Left renal pelvis (tissue), 4 donors: Measurements from ENCODE around the gene LRIG1. TPM values are rescaled to one million over a fixed set of nuclear protein-coding genes. Genes with fewer than 3 reads are reported as not detected.

Experiments used
- DNase-seq, 4 donors: peaks; one replicate each; pipeline ENCODE4 v3.0.0-alpha.2; 2013; ENCODE audit warnings: low read depth in 4 of 4, low spot score in 3 of 4
- polyA plus RNA-seq, 4 donors: library from polyadenylated mRNA; unstranded; fragments of 120-200 nt; gene quantifications; one replicate each; pipeline ENCODE4 v1.2.1, GENCODE V29; 2013; ENCODE audit not compliant: insufficient read length in 4 of 4

The LRIG1 gene
- polyA plus RNA-seq, 4 donors, result 19.6 to 30.9 (median 26.2) TPM

DNA sequence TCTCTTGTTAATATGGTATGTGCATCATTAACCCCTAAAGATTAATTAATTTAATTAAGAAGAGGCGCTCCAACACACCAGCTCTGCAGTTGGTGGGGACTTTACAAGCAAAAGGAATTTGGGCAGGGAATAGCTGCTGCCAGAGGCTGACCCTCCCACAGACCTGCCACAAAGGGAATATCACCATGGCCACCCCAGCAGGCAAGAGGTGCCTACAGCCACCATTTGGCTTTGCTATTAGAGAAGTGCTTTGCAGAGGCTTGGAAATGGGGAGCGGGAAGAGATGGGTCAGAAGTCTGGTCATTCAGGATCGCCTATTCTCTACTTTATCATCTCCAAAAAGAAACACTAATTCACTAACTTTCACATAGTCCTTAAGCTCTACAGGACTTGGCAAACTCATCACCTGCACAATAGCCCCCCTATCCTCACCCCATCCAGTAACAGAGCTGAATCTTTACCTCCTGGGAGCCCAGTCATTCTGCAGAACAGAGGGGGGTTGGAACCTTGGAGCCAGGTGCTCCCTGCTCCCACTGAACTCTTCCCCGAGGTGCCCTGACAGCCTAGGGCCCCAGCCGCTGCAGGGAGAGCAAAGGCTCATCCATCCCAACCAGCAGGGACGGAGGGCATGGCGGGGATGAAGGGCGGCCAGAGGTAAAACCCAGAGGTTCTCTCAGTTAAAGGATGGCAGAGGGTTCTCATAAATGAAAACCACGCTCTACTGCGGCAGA lies 29.7 kb downstream of the LRIG1 start:
- DNase-seq, result no peak

DNA sequence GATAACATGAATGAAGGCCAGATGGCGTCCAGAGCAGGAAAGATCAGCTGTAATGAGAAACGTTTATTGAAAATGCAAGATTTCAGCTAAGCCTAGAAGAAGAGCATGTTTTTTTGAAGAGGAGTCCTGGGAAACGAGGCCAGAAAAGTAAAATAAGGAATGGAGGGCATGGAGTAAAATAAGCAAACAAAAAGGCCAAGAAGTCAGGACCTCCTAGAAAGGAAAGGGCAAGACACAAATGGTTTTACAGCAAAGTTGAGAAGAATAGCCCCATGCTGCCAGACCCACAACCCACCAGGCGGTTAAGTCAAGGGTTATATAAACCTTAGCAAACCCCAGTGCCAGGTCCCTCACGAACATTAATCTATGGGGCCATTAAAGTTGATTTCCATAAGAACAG lies 30.5 kb downstream of the LRIG1 start:
- no peak for DNase-seq

DNA sequence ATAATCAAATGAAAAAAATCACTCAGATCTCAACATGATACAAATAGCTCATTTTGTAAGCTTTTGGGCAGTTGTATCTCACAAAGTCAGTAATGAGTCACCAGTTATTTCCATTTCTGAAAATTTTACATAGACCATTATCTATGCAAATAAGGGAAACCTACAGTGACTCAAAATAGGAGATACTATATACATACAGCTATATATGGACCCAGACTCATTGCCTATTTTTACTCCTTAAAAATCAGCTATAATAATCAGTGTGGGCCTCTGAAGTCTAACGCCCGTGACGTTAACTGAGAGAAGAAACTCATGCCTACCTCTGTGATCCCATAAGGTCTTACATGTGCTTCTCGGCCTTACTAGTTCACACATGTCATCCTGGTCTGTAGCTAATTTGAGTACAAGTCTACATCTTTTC lies 31.6 kb downstream of the LRIG1 start:
- DNase-seq, result no peak

DNA sequence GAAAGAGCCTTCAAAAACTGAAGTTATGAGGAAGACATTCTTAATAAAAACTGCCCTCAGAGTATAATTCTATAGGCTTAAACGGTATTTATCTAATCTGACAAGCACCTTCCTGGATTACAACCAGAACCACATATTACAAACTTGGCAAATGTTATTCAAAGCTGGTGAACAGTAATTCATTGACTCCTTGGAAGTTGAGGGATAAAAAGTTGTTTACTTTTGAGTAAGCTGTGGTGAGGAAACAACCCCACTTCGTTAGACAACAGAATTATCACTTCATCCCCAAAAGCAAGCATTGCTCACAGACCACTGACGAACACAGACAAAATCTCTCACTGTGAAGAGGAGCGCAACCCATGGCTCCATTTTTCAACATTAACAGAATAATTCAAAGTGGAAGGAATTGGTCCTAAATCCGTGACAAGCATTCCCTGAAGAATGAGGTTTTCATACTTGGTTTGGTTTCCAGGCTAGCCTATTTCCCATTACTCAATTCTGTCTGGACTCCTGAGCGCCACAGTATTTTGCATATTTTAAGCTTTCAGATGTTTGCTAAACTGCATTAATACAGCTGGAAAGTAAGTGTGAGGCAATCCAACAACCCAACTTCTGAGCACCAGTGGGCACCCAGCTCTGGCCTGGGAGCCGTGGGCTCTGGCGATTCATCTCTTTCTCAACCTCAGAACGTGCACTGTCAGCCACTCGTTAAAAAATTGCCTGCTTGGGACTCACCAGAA lies 32.7 kb downstream of the LRIG1 start:
- DNase-seq, result no peak

DNA sequence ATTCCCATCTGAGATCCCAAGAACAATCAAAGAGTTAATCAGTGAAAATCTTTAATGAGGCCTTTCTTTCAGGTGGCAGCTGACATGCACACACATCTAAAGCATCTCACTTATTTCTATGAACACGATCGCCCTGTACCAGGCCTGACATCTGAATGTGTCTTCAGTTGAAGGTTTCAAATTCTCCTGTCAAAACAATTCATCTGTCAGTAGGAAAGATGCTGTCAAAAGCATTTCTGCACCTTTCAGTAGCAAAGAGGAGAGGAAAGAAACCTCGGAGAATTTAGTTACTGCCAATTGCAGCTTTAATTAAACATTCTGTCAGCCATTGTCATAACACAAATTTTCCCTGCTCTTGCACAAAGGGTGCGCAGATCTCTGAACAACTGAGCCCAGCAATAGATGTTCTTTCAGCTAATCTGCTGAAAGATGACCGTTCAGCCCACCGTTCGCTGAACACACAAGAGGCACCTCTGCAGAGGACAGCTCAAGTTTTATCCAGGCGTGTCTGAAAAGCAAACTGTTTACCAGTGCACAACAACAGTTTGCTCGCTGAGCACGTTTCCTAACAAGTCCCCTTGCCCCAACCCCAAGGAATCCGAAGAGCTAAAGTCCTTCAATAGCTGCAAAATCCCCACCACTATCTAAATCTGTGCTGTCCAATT lies 34.1 kb downstream of the LRIG1 start:
- no peak for DNase-seq

DNA sequence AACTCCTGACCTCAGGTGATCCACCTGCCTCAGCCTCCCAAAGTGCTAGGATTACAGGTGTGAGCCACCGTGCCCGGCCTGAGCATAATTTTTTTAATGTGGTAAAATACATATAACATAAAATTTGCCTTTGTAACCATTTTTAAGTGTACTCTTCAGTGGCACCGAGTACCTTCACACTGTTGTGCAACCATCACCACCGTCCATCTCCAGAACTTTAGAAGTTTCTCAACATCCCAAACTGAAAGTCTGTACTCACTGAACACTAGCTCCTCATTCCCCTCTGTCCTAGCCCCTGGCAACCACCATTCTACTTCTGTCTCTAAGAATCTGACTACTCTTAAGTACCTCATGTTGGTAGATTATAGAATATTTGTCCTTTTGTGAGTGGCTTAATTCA lies 35.2 kb downstream of the LRIG1 start:
- DNase-seq, result no peak

DNA sequence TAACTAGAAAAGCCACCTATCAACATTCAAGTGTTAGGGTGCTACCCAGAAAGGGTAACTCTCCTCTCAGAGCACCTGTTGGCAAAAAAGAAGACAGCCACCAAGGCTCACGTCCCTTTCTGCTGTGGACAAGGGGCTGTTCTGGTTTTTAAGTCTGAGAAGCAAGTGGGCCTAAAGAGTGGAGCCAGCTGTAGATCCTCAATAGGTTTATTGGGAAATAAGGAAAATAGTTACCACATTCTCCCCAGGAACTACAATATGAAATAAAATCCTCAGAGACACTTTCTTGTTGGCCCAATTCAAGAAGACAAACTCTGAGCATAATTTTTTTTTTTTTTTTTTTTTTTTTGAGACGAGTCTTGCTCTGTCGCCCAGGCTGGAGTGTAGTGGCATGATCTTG lies 35.8 kb downstream of the LRIG1 start:
- no peak for DNase-seq

DNA sequence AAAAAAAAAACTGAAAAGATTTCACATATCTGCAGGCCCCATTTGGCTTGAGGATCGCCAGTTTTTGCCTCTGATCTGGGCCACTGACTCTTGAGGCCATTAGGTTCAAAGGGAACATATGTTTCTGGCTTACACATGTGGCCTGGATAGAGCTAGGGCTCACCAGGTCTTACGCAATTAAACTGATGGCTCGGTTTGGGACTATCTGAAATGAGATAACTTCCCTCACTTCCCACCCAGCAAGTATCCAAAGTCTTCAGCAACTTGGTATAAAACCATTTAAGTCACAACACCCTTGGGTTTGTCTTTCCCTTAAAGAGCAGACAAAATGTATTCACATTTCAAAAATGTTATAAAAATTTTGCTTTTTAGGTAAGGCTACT lies 36.3 kb downstream of the LRIG1 start:
- no peak for DNase-seq

DNA sequence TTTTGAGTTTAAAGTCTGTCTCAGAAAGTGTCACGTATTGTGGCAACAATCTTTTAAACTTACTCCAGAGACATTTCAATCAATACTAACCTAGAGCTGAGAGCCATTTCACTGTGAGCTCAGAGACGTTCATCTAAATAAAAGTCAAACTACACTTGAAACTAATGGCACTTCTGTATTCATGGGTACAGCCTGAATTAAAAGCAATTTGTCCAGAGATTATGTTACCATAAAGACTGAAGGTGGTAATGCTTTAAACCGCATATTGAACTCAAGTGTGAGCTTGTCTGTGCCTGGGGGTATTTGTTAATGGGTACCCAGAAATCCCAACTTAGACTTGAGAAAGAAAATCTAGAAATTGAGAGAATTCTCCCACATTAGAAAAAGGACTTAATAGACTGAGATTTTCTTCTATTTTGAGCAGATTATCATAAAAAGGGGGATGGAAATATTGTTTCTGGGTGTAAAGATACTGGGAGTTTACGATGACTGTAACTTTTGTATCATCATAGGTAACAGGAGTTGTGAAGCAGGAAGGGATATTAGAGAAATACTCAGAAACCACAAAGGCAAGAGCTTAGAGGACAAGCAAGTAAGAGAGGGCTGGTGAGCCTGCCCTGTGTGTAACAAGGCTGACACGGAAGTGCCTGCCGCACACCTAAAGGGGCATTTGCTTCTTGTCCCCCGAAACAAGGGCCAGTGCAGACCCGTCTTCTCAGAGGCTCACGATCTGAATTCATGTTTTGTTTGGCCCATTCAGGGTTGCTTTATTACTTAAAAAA lies 36.9 kb downstream of the LRIG1 start:
- DNase-seq, result no peak

DNA sequence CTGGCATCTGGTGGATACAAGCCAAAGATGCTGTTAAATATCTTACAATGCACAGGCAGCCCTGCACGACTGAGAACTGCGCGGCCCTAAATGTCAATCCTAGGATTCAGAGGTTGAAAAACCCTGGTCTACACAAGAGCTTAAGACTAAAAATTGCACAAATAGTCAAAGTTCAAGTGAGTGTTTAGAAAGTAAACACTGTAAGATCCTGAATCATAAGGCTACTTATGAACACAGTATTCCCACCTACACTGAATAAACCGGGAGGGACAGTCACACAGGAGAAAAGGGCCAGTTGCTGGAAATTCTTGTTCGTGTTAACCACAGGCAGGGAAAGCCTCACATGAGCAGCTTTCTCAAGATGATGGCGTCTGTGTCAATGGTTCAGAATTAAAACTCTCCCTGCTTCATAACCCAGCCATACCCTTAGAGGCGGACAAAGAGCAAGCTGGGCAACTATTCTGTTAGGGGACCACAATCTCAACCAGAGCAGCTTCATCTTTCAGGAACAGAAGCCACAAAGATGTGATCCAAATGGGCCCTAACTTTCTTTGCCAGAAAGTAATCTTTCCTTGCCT lies 37.7 kb downstream of the LRIG1 start:
- no peak for DNase-seq

DNA sequence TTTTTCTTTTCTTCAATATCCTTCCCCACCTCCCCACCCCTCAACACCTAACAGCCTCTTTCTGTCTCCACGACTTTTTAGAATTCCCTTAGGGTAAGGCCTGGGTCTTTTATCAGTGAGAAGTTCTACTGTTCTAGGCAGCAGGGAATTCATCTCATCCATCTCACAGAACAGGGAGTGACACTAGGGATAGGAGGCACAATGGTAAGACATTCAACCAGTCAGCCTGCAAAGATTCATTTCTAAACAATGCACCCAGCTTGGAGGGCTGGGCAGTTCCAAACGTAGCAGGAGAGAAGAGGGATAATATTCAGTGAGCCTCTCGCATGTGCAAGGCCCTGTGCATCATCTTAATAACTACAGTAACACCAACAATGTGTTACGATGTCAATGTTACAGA lies 43.6 kb downstream of the LRIG1 start:
- no peak for DNase-seq

DNA sequence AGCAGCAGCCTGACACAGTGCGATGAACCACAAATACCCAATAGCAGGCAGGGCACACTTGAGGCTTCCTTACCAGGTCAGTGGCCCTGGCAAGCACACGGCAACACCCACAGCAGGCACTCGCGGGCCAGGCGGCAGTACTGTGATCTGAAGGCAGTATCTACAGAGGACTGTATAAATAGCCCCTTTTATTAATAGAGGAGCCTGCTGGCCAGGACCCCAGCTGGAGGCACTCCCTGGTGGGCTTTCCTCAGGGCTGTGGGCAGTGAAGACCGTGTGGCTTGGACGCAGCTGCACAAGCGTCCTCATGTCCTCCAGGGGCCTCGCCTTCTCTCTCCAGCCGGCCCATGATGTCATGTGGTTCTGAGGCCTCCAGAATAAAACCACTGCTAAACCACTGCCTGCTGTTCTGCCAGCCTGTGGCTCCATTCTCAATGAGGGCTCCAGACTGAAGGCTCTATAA lies 44.1 kb downstream of the LRIG1 start:
- DNase-seq, result no peak

DNA sequence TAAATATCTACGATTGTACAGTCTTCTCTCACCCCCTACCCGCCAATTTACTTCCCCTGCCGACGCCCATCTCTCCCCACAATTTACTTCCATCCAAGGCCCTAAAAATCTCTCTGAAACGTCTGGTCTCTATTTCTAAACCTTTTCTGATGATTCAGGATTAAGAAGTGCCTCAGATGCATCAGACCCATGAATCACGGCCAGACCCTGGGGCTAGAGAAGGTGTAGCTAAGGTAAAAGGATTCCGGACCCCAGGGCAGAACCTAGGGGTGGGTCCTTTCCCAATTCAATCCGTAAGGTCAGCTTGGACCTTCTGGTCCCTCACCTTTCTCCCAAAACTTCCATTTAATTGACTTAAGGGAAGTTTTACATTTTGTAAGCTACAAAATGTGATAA lies 46.4 kb downstream of the LRIG1 start:
- no peak for DNase-seq

DNA sequence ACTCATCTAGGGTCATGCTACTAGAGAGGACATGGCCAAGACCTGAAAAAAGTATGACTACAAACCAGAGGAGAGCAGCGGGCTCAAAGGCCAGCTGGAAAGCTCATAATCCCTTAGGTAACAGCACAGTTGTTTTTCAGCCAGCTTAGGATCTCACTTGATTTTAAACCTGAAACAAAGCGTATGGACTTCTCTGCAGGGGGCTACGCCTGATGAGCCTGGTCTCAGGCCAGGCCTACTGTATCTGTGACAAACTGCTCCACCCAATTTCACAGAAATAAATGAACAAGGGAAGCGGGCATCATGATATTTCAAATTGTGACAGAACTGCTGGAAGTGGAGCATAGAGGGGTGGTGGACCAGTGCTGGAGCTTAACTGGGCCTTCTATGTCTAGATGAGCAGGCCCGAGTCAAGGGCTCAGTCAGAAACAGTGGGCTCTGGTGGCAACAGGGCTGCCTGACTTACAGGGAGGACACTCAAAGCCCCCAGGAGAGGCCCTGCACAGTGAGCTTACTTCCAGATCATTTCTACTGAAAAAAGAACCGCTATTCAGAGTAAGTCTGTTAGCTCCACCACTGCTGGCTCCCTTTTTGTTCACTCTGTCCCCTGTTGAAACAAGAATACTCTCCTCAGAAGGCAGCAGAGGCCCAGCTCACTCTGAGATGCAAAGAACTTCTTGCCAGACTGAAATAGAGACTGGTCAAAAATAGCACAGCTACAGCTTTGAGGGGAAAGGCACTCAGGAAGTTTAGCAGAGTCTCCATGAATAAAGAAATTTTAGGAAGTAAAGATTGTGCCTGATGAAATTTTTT lies 47.0 kb downstream of the LRIG1 start:
- no peak for DNase-seq

DNA sequence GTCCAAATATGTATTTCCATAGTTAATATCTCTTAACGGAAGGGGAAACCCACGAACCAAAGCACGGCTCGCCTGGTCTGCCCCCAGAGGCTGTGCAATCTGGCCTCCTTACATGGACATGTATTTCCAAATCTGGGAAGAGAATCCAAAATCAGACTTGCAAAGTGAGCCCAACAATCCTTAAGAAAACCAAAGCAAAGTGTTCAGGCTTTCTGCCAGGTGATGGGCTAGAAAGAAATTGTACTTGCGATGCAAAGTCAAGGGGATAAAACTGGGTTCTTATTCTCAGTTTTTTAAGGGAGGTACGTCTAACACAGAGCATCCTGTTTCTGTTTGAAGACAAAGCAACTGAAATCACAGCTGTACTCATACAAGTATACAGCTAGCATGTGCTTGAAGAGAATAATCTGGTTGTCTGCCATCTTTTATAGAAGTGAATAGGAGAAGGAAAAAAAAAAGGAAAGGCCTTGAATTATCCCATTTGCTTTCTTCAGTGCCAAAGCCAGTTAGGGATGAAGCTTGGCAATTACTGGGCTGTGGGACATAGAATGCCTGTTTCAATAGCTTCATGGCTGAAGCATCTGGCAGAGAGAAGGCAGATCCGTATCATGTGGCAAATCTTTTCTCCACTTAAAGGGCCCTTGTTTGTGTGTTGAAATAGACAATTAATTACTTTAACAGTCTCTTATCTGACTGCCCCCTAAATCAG lies 48.4 kb downstream of the LRIG1 start:
- no peak for DNase-seq

DNA sequence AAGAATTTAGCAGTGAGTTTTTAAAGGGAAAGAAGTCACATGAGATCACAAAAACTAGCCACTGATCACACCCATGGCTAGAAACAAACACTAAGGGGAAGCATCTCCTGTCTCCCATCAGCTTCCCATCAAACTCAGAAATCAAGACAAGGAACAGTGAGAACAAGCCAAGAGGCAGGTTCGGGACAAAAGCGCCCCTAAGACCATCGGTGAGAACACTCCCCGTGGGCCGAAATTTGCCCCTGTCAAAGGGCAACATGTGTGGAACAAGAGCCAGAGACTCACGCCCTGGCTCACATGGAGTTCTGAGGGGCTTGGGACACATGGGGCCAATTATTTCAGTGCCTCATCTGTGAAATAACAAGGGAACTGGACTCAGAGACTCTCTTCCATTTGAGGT lies 49.1 kb downstream of the LRIG1 start:
- no peak for DNase-seq

DNA sequence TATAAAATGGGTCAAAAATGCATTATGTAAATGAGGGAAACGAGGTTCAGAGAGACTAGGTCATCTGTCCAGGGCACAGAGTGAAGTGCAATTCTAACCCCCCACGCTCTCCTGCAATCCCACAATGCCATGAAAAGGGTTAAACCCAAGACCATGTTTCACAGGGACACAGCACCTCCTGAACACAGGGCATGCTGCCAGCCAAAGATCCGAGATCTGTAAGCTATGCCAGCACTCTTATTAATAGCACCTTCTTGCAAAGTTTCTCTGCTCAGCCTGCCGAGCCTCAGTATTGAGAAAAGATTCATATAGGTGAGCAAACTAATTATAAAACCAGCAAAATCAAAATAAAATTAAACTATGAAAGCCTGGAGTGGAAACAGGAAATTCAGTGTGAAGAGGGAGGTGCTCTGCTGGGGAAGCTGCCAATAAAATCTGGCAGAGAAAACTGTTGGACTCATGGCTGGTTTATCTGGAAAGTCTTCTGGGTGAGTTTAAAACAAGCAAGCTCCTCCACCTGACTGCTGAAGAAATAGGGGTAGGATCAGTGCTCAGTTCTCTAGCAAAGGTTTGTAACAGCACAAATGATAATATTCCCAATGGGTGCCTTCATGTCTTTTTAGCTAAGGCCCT lies 50.3 kb downstream of the LRIG1 start:
- no peak for DNase-seq

DNA sequence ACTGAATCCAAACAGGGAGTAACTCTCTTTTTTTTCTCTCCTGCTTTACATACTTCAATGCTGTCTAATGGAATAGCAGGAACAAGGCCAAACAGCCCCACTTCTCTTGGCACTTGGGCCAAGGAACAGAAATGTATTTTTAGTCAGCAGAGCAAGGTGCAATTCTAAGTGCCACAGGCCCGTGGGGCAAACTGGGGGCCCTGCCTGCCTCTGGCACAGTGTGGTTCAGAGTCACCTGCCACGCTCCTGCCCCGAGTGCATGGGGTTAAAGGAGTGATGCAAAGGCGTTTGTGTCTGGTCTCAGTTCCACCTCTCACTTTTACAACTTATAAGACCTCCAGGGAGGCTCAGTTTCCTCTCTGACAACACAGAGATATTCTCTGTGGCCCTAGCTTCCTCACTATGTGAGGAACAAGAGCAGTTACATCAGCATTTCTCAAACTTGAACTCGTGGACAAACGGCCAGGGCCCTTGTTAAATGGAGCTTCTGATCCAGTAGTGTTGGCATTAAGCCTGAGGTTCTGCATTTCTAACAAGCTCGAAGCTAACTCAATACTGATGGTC lies 51.3 kb downstream of the LRIG1 start:
- DNase-seq, result no peak
